GM12878 (cell line): ENCODE results near the gene BANP. TPM values are rescaled to one million over a fixed set of nuclear protein-coding genes. Genes with fewer than 3 reads are reported as not detected.

Experiments
- E4F1 ChIP-seq: fragments of 450-650 bp; IDR thresholded peaks from 2 replicates; pipeline ENCODE4 v1.6.1; 2018; ENCODE audit warnings: borderline replicate concordance, mild to moderate bottlenecking; ENCODE audit not compliant: partially characterized antibody
- GATAD2B ChIP-seq: fragments of 450-650 bp; conservative IDR thresholded peaks from 2 replicates; pipeline ENCODE4 v1.6.1; 2017; ENCODE audit warnings: low read depth, mild to moderate bottlenecking, moderate library complexity
- HCFC1 ChIP-seq: fragments of 150-350 bp; IDR thresholded peaks from 2 replicates; pipeline ENCODE4 v1.6.1; 2014; ENCODE audit warnings: low read length
- KDM1A ChIP-seq: fragments of 200-600 bp; sonication (generic); IDR thresholded peaks from 2 replicates; pipeline ENCODE4 v1.6.1; 2016; ENCODE audit warnings: borderline replicate concordance
- NR2C1 ChIP-seq: fragments of 450-650 bp; IDR thresholded peaks from 2 replicates; pipeline ENCODE4 v1.6.1; 2017; ENCODE audit warnings: antibody characterized with exemption, mild to moderate bottlenecking, moderate library complexity
- SMAD5 ChIP-seq: IDR thresholded peaks from 2 replicates; pipeline ENCODE4 v1.6.1; 2016; ENCODE audit warnings: antibody characterized with exemption, low read depth
- SREBF1 ChIP-seq: IDR thresholded peaks from 2 replicates; pipeline ENCODE4 v1.6.1; 2012; ENCODE audit warnings: mild to moderate bottlenecking, low read length
- STAT1 ChIP-seq: fragments of 450-650 bp; conservative IDR thresholded peaks from 2 replicates; pipeline ENCODE4 v1.6.1; 2014; ENCODE audit warnings: antibody characterized with exemption, mild to moderate bottlenecking
- ZNF24 ChIP-seq: fragments of 450-650 bp; IDR thresholded peaks from 2 replicates; pipeline ENCODE4 v1.6.1; 2017; ENCODE audit warnings: antibody characterized with exemption, mild to moderate bottlenecking
- polyA plus RNA-seq, 11 experiments: library from polyadenylated mRNA; depleted of rRNA in 4 of 11; unstranded in 6 of 11; stranded (reverse) in 5 of 11; fragments of >200 nt; fragmentation: Nextera tagmentation in 4 of 11; fragmentation: Illumina TruSeq in 1 of 11; extraction: Ambion mirVana in 4 of 11; extraction: Trizol in 1 of 11; gene quantifications; 1 replicate in 1 of 11; 2 replicates in 10 of 11; pipeline versions ENCODE4 v1.2.1 to v1.2.3, GENCODE V29; 2011 to 2016; ENCODE audit warnings: inconsistent platforms in 2 of 11, missing spikeins in 2 of 11, low read depth in 1 of 11
- total RNA-seq, 4 experiments: library from RNA; depleted of rRNA in 3 of 4; stranded (reverse); fragments of >200 nt in 3 of 4; fragmentation: Illumina TruSeq in 1 of 4; extraction: Trizol in 1 of 4; gene quantifications; 2 replicates each; pipeline versions ENCODE4 v1.2.1 to v1.2.3, GENCODE V29; 2013 to 2021
- TF ChIP-seq, protein P1 (sequence below): IDR thresholded peaks from 2 replicates; pipeline ENCODE4 v1.6.1; 2011; ENCODE audit warnings: mild to moderate bottlenecking, low read depth, low read length, moderate library complexity; ENCODE audit not compliant: insufficient replicate concordance
- TF ChIP-seq, protein P2 (sequence below): fragments of 450-650 bp; formaldehyde crosslinking; IDR thresholded peaks from 2 replicates; pipeline ENCODE4 v1.5.0; 2022; ENCODE audit warnings: mild to moderate bottlenecking, missing genetic modification characterization

Gene BANP
- total and polyA plus RNA-seq, 10 of the 15 experiments (the other 5 are each of a cell fraction or from before 2014, with no cell fraction given), result 3.9 to 21.9 (median 12.2) TPM

DNA sequence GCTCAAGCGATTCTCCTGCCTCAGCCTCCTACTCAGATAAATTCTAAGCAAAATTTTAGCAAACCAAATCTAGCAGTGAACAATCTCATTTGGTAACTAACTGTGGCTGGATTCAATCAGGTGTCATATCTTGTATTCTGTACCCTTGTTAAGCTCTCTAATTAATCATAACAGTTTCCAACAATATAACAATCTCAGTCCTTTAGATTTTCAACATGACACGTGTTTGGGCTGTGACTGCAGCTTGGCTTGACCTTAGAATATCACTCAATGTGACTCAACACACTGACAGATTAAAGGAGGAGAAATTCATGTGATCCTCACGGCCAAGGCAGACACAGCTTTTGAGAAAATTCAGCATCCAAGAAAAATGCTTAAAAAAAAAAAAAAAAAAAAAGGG, 133.6 kb downstream of the BANP start (continued):
- TF ChIP-seq E4F1, result no peak
- TF ChIP-seq SREBF1, result no peak
- TF ChIP-seq SMAD5, result no peak
- no peak for TF ChIP-seq GATAD2B
- TF ChIP-seq KDM1A, result no peak
- no peak for TF ChIP-seq HCFC1
- no peak for TF ChIP-seq STAT1
- no peak for TF ChIP-seq ZNF24
- TF ChIP-seq, protein P1, sequence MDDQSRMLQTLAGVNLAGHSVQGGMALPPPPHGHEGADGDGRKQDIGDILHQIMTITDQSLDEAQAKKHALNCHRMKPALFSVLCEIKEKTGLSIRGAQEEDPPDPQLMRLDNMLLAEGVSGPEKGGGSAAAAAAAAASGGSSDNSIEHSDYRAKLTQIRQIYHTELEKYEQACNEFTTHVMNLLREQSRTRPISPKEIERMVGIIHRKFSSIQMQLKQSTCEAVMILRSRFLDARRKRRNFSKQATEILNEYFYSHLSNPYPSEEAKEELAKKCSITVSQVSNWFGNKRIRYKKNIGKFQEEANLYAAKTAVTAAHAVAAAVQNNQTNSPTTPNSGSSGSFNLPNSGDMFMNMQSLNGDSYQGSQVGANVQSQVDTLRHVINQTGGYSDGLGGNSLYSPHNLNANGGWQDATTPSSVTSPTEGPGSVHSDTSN, result no peak
- TF ChIP-seq, protein P2, sequence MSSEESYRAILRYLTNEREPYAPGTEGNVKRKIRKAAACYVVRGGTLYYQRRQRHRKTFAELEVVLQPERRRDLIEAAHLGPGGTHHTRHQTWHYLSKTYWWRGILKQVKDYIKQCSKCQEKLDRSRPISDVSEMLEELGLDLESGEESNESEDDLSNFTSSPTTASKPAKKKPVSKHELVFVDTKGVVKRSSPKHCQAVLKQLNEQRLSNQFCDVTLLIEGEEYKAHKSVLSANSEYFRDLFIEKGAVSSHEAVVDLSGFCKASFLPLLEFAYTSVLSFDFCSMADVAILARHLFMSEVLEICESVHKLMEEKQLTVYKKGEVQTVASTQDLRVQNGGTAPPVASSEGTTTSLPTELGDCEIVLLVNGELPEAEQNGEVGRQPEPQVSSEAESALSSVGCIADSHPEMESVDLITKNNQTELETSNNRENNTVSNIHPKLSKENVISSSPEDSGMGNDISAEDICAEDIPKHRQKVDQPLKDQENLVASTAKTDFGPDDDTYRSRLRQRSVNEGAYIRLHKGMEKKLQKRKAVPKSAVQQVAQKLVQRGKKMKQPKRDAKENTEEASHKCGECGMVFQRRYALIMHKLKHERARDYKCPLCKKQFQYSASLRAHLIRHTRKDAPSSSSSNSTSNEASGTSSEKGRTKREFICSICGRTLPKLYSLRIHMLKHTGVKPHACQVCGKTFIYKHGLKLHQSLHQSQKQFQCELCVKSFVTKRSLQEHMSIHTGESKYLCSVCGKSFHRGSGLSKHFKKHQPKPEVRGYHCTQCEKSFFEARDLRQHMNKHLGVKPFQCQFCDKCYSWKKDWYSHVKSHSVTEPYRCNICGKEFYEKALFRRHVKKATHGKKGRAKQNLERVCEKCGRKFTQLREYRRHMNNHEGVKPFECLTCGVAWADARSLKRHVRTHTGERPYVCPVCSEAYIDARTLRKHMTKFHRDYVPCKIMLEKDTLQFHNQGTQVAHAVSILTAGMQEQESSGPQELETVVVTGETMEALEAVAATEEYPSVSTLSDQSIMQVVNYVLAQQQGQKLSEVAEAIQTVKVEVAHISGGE (CRISPR knock-in tag), result no peak
- TF ChIP-seq NR2C1, result no peak
